ENCODE data around the gene KIF27.
"Not testable (repeated sequence)": the region's sequence is repeated elsewhere in the genome, so short reads cannot be mapped to it uniquely, and the experiment has no call there.

KIF27 gene

GRCh38 chr9:83933790-83934189 is 12.6 kb upstream of the KIF27 start:
- no peak for DNase-seq (ENCODE audit: low read depth in 2 of 2)

GRCh38 chr9:83932851-83933250 is 11.6 kb upstream of the KIF27 start:
- DNase-seq (ENCODE audit: low read depth in 2 of 2), result no peak

- no peak for DNase-seq (ENCODE audit: low read depth in 2 of 2)
These were observed 10.8 kb upstream of the KIF27 start for GRCh38 chr9:83932011-83932410.

GRCh38 chr9:83930881-83931280 is 9.6 kb upstream of the KIF27 start:
- DNase-seq (ENCODE audit: low read depth in 2 of 2), result no peak

- DNase-seq (ENCODE audit: low read depth in 2 of 2), result no peak
These were observed 6.4 kb upstream of the KIF27 start for GRCh38 chr9:83927591-83927990.

GRCh38 chr9:83920469-83920926 is 734 bp downstream of the KIF27 start:
- DNase-seq (ENCODE audit: low read depth in 2 of 2), result no peak

- DNase-seq (ENCODE audit: low read depth in 2 of 2), result no peak
These were observed 2.1 kb downstream of the KIF27 start for GRCh38 chr9:83919111-83919510.

GRCh38 chr9:83912194-83912593 is 9.0 kb downstream of the KIF27 start:
- DNase-seq (ENCODE audit: low read depth in 2 of 2), result not testable (repeated sequence)

- DNase-seq (ENCODE audit: low read depth in 2 of 2), result no peak
These were observed 15.1 kb downstream of the KIF27 start for GRCh38 chr9:83906144-83906543.

GRCh38 chr9:83900615-83901014 is 20.6 kb downstream of the KIF27 start:
- DNase-seq (ENCODE audit: low read depth in 2 of 2), result not testable (repeated sequence)

- DNase-seq (ENCODE audit: low read depth in 2 of 2), result not testable (repeated sequence)
These were observed 26.9 kb downstream of the KIF27 start for GRCh38 chr9:83894301-83894700.

GRCh38 chr9:83886498-83886897 is 34.7 kb downstream of the KIF27 start:
- not testable (repeated sequence) for DNase-seq (ENCODE audit: low read depth in 2 of 2)

- DNase-seq (ENCODE audit: low read depth in 2 of 2), result not testable (repeated sequence)
These were observed 35.5 kb downstream of the KIF27 start for GRCh38 chr9:83885559-83886240.

GRCh38 chr9:83881687-83882408 is 39.4 kb downstream of the KIF27 start:
- DNase-seq (ENCODE audit: low read depth in 2 of 2), result not testable (repeated sequence)

- DNase-seq (ENCODE audit: low read depth in 2 of 2), result not testable (repeated sequence)
These were observed 45.7 kb downstream of the KIF27 start for GRCh38 chr9:83875559-83875958.

GRCh38 chr9:83849895-83850294 is 71.3 kb downstream of the KIF27 start:
- DNase-seq (ENCODE audit: low read depth in 2 of 2), result not testable (repeated sequence)

- not testable (repeated sequence) for DNase-seq (ENCODE audit: low read depth in 2 of 2)
These were observed 84.1 kb downstream of the KIF27 start for GRCh38 chr9:83837070-83837643.

GRCh38 chr9:83830426-83831071 is 90.7 kb downstream of the KIF27 start:
- not testable (repeated sequence) for DNase-seq (ENCODE audit: low read depth in 2 of 2)

GRCh38 chr9:83824986-83825623 is 96.1 kb downstream of the KIF27 start:
- not testable (repeated sequence) for DNase-seq (ENCODE audit: low read depth in 2 of 2)

- DNase-seq (ENCODE audit: low read depth in 2 of 2), result peak; percentile 35 to 55
These were observed 103.6 kb downstream of the KIF27 start, which contains the start of gene GKAP1 for GRCh38 chr9:83817356-83818278. Gene GKAP1, minus strand, starts transcription at chr9:83817769. Its CDS starts 11,252 bp downstream, at chr9:83806517.

GRCh38 chr9:83817011-83817355 is 104.2 kb downstream of the KIF27 start:
- DNase-seq (ENCODE audit: low read depth in 2 of 2), result peak; percentile 1 to 8

All from stimulated activated CD4-positive, alpha-beta T cell treated with anti-CD3 and anti-CD28 coated beads, Interleukin-12 subunit alpha, Interleukin-12 subunit beta, amount 100 ng/mL, for 24 hours (primary cell).